ENCODE data around the gene FERMT2. TPM values are rescaled to one million over a fixed set of nuclear protein-coding genes. Genes with fewer than 3 reads are reported as not detected.

FERMT2 gene
- total RNA-seq, 1 donor from 2014 or later = 1.6 TPM

- intact Hi-C loops (cut with micrococcal nuclease) = loop anchor here (10.0 kb wide), 1 partner anchor 355 kb away; no protein-coding TSS in a partner anchor
Observed at GRCh38 chr14:52829527-52830185, 121.2 kb downstream of the FERMT2 start.

DNA sequence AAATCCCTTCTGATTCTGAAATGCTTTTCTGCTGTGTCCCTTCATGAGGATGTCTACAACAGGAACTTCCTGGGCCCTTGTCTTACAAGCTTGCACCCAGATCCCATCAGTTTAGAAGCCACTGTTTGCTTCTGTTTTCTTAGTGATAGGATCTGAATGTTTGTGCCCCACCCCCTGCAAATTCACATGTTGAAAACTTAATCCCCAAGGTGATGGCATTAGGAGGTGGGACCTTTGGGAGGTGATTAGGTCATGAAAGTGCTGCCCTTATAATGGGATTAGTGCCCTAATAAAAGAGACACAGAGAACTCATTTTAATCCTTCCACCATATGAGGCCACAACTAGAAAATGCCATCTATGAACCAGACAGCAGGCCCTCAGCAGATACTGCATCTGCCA is 123.4 kb downstream of the FERMT2 start:
- intact Hi-C loops (cut with micrococcal nuclease) = loop anchor here (10.0 kb wide), 1 partner anchor 357 kb away; no protein-coding TSS in a partner anchor

DNA sequence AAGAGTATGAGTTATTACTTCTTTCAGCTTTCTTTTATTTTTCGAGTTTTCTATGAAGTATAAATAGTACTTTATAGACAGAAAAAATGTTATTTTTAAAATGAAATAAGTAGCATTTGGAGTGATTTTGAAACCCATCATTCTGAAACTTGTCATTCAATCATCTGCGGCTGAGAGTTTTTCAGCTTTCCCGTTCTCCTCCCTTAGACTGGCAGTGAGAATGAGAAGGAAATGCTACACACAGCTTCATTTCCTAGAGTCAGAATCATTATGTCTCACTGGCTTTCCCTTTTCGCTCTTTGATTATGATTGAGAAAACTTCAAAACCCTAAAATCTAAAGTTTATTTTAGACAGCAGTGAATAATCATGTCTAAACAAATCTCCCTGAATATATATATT is 125.8 kb downstream of the FERMT2 start:
- intact Hi-C loops (cut with micrococcal nuclease) = loop anchor here (10.0 kb wide), 1 partner anchor 360 kb away; no protein-coding TSS in a partner anchor

GRCh38 chr14:52824462-52824861 is 126.4 kb downstream of the FERMT2 start:
- intact Hi-C loops (cut with micrococcal nuclease) = loop anchor here (5.0 to 10.0 kb wide), 2 partner anchors 360 to 1353 kb away; no protein-coding TSS in a partner anchor

DNA sequence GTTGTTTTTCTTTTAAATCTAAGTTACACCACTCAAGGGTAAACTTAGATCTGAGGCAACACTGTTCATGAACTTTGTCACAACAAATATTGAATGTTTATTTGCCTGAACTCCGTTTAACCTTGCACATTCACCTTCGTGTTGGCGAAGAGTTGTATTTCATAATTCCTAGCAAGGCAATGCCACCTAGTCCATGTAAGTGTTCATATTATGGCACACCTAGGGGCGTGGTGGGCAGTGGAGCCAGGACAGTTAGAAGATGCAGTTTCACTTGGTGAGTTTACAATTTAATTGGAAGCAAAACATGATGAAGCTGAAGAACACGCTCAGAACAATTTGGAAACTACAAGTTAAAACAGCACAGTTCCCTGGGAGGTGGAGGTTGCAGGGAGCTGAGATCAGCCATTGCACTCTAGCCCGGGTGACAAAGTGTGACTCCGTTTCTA is 129.0 kb downstream of the FERMT2 start:
- intact Hi-C loops (cut with micrococcal nuclease) = loop anchor here (2.0 to 10.0 kb wide), 3 partner anchors 97 to 1355 kb away; no protein-coding TSS in a partner anchor

GRCh38 chr14:52808101-52808500 is 142.7 kb downstream of the FERMT2 start:
- intact Hi-C loops (cut with micrococcal nuclease) = no loop called here

Other genes with a start within 250 kb of the FERMT2 start
- 96.6 and 99.0 TPM in 2 replicates for gene PSMC6, start 243.8 kb downstream of the FERMT2 start, total RNA-seq
- gene STYX, start 220.9 kb downstream of the FERMT2 start, total RNA-seq = 22.9 and 24.3 TPM in 2 replicates
- 14.0 TPM in 2 replicates for gene GNPNAT1, start 159.4 kb downstream of the FERMT2 start, total RNA-seq
- 114 and 124 TPM in 2 replicates for gene DDHD1, start 202.3 kb upstream of the FERMT2 start, total RNA-seq

Measured in T-helper 1 cell treated with Interleukin-12 subunit alpha and Interleukin-12 subunit beta and Interleukin-4 antibody, amounts not matched to agents 30 ng/mL and 1 ng/mL, for 36 hours (primary cell).